Neural cell (in vitro differentiated cells): ENCODE measurements around the gene GAD2. TPM values are rescaled to one million over a fixed set of nuclear protein-coding genes. Genes with fewer than 3 reads are reported as not detected.

ENCODE experiments used
- H2AFZ ChIP-seq: fragments of 200-600, 300-800 bp; sonication (generic), shearing (Covaris generic); 2 replicates; pipeline ENCODE4 v1.6.0; 2014; ENCODE audit warnings: low read depth, mild to moderate bottlenecking, antibody characterized with exemption, low read length, moderate library complexity
- H3F3A ChIP-seq: fragments of 200-600 bp; shearing (Covaris generic); 2 replicates; pipeline ENCODE4 v1.6.1; 2016; ENCODE audit warnings: mild to moderate bottlenecking, moderate library complexity, mixed read lengths, antibody characterized with exemption, low read length; ENCODE audit not compliant: insufficient read depth, poor library complexity, severe bottlenecking
- H3K27ac ChIP-seq: fragments of 200-600, 300-800 bp; sonication (generic), shearing (Covaris generic); 2 replicates; pipeline ENCODE4 v1.5.1; 2014; ENCODE audit warnings: mild to moderate bottlenecking, low read length, moderate library complexity
- H3K27me3 ChIP-seq: fragments of 300-800, 200-600 bp; sonication (generic), shearing (Covaris generic); 2 replicates; pipeline ENCODE4 v1.6.0; 2014; ENCODE audit warnings: mild to moderate bottlenecking, low read depth, low read length, moderate library complexity; ENCODE audit not compliant: insufficient read depth
- H3K36me3 ChIP-seq: fragments of 300-800, 200-600 bp; sonication (generic), shearing (Covaris generic); 2 replicates; pipeline ENCODE4 v1.5.1; 2014; ENCODE audit warnings: mild to moderate bottlenecking, antibody characterized with exemption, low read length, moderate library complexity; ENCODE audit not compliant: insufficient read depth
- H3K4me2 ChIP-seq: fragments of 300-800, 200-600 bp; sonication (generic), shearing (Covaris generic); 2 replicates; pipeline ENCODE4 v1.6.0; 2014; ENCODE audit warnings: mild to moderate bottlenecking, low read length
- H3K4me3 ChIP-seq: fragments of 300-800, 200-600 bp; sonication (generic), shearing (Covaris generic); 2 replicates; pipeline ENCODE4 v1.5.1; 2014; ENCODE audit warnings: mild to moderate bottlenecking, low read length, moderate library complexity
- H3K79me2 ChIP-seq: fragments of 200-600 bp; shearing (Covaris generic); replicated peaks from 2 replicates; pipeline ENCODE4 v1.6.0; 2014; ENCODE audit warnings: mild to moderate bottlenecking, low read length, moderate library complexity; ENCODE audit not compliant: insufficient read depth
- H3K9ac ChIP-seq: fragments of 300-800, 200-600 bp; sonication (generic), shearing (Covaris generic); 2 replicates; pipeline ENCODE4 v1.6.1; 2016; ENCODE audit warnings: mild to moderate bottlenecking, low read length, mixed read lengths
- H3K9me2 ChIP-seq: fragments of 200-600 bp; shearing (Covaris generic); 2 replicates; pipeline ENCODE4 v1.6.1; 2016; ENCODE audit warnings: mild to moderate bottlenecking, low read length, mixed read lengths; ENCODE audit not compliant: insufficient read depth
- H3K9me3 ChIP-seq: fragments of 200-600, 300-800 bp; sonication (generic), shearing (Covaris generic); 2 replicates; pipeline ENCODE4 v1.6.1; 2016; ENCODE audit warnings: mild to moderate bottlenecking, mixed run types, low read length, moderate library complexity, mixed read lengths
- H4K20me1 ChIP-seq: fragments of 200-600 bp; shearing (Covaris generic); 2 replicates; pipeline ENCODE4 v1.6.1; 2016; ENCODE audit warnings: mild to moderate bottlenecking, mixed run types; ENCODE audit not compliant: insufficient read depth
- EP300 ChIP-seq: fragments of 450-650 bp; conservative IDR thresholded peaks from 2 replicates; pipeline ENCODE4 v1.6.1; 2014; ENCODE audit warnings: antibody characterized with exemption, mild to moderate bottlenecking, moderate library complexity; ENCODE audit not compliant: poor library complexity, severe bottlenecking
- EZH2 ChIP-seq: fragments of 200-600, 300-800 bp; shearing (Covaris generic), sonication (generic); IDR thresholded peaks from 2 replicates; pipeline ENCODE4 v1.6.1; 2014; ENCODE audit warnings: antibody characterized with exemption, low read length, borderline replicate concordance, mild to moderate bottlenecking; ENCODE audit not compliant: insufficient read depth, poor library complexity, severe bottlenecking
- MXI1 ChIP-seq: fragments of 450-650 bp; conservative IDR thresholded peaks from 2 replicates; pipeline ENCODE4 v1.6.1; 2014; ENCODE audit warnings: antibody characterized with exemption, mild to moderate bottlenecking; ENCODE audit not compliant: poor library complexity, severe bottlenecking
- POLR2AphosphoS5 ChIP-seq: IDR thresholded peaks from 2 replicates; pipeline ENCODE4 v1.6.1; 2012
- RAD21 ChIP-seq: fragments of 450-650 bp; conservative IDR thresholded peaks from 2 replicates; pipeline ENCODE4 v1.6.1; 2014; ENCODE audit warnings: antibody characterized with exemption, mild to moderate bottlenecking, moderate library complexity
- REST ChIP-seq: IDR thresholded peaks from 2 replicates; pipeline ENCODE4 v1.6.1; 2012; ENCODE audit warnings: borderline replicate concordance
- SMC3 ChIP-seq: fragments of 450-650 bp; conservative IDR thresholded peaks from 2 replicates; pipeline ENCODE4 v1.6.1; 2014; ENCODE audit warnings: antibody characterized with exemption, mild to moderate bottlenecking, moderate library complexity; ENCODE audit not compliant: poor library complexity
- TAF1 ChIP-seq: IDR thresholded peaks from 2 replicates; pipeline ENCODE4 v1.6.1; 2012; ENCODE audit warnings: low read depth
- polyA plus RNA-seq: library from polyadenylated mRNA; depleted of rRNA; stranded (reverse); fragments of >200 nt; gene quantifications from 2 replicates; pipeline ENCODE4 v1.2.3, GENCODE V29; 2014
- TF ChIP-seq, protein P1 (sequence below): fragments of 450-650 bp; IDR thresholded peaks from 2 replicates; pipeline ENCODE4 v1.5.1; 2014; ENCODE audit warnings: antibody characterized with exemption, mild to moderate bottlenecking, moderate library complexity; ENCODE audit not compliant: poor library complexity, severe bottlenecking

Gene GAD2
- polyA plus RNA-seq, 1 donor from 2014 or later: 192 TPM

DNA sequence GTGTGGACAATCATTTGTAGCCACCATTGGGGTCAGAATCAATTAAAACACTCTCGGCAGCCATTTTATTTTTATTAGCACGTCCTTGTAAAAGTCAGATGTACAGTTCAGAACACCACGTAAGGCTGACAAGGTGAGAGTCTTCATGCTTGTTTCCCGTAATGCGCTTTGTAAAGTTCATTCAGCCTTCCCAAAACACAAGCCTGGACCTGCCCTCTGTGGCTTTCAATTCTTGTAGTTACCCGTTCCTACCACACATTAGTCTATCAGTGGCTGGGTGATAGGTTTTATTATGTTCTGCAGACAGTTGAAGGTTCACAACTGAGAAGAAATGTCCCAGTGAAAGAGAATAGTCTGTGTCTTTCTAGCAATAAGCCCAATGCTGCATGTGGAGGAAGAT lies 35.4 kb downstream of the GAD2 start:
- Histone ChIP-seq H3K27ac (no peak overlapping the region), H3K9me2 (no peaks in the 10 kb centered on the region), H3K9ac (no peak overlapping the region), H3K27me3 (no peaks in the 10 kb centered on the region), H3K36me3 (peaks cover 30% of the 10 kb centered on the region), H4K20me1 (no peaks in the 10 kb centered on the region), H3K9me3 (no peaks in the 10 kb centered on the region), H3F3A (no peaks in the 10 kb centered on the region), H3K79me2 (no peaks in the 10 kb centered on the region), H3K4me2 (no peak overlapping the region), H3K4me3 (no peak overlapping the region), H2AFZ (no peak overlapping the region)
- TF ChIP-seq EP300: no peak
- no peak for TF ChIP-seq REST
- no peak for TF ChIP-seq TAF1
- no peak for TF ChIP-seq MXI1
- TF ChIP-seq, protein P1, sequence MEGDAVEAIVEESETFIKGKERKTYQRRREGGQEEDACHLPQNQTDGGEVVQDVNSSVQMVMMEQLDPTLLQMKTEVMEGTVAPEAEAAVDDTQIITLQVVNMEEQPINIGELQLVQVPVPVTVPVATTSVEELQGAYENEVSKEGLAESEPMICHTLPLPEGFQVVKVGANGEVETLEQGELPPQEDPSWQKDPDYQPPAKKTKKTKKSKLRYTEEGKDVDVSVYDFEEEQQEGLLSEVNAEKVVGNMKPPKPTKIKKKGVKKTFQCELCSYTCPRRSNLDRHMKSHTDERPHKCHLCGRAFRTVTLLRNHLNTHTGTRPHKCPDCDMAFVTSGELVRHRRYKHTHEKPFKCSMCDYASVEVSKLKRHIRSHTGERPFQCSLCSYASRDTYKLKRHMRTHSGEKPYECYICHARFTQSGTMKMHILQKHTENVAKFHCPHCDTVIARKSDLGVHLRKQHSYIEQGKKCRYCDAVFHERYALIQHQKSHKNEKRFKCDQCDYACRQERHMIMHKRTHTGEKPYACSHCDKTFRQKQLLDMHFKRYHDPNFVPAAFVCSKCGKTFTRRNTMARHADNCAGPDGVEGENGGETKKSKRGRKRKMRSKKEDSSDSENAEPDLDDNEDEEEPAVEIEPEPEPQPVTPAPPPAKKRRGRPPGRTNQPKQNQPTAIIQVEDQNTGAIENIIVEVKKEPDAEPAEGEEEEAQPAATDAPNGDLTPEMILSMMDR: no peak
- TF ChIP-seq EZH2: no peak
- no peak for TF ChIP-seq RAD21
- TF ChIP-seq SMC3: no peak
- no peak for TF ChIP-seq POLR2AphosphoS5

DNA sequence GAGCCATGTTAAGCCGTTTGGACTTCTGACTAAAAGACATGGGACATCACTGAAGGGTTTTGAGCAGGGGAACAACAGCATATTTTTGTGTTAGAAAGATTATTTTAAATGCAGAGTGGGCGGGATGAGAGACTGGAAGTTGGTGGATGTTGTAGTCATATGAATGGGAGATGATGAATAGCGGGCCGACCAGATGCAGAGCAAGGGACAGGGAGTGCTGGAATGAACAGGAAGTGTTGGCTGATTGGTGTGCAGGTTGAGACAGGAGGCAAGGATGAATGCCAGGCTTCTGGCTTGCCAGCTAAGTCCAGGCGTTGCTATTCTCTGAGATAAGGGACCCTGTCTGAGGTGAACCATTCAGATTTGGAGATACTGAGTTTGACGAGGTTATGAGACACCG lies 38.0 kb downstream of the GAD2 start:
- no peak overlapping the region for H3K27ac ChIP-seq
- no peaks in the 10 kb centered on the region for H3K9me2 ChIP-seq
- no peaks in the 10 kb centered on the region for H3K79me2 ChIP-seq
- H3K4me3 ChIP-seq: no peak overlapping the region
- no peaks in the 10 kb centered on the region for H3F3A ChIP-seq
- no peaks in the 10 kb centered on the region for H3K27me3 ChIP-seq
- no peaks in the 10 kb centered on the region for H4K20me1 ChIP-seq
- H3K9me3 ChIP-seq: no peaks in the 10 kb centered on the region
- no peak overlapping the region for H3K9ac ChIP-seq
- peaks cover 18% of the 10 kb centered on the region for H3K36me3 ChIP-seq
- no peak for TF ChIP-seq EP300
- TF ChIP-seq MXI1: no peak
- no peak for TF ChIP-seq REST
- no peak for TF ChIP-seq EZH2
- no peak for TF ChIP-seq RAD21
- TF ChIP-seq SMC3: no peak
- TF ChIP-seq TAF1: no peak
- TF ChIP-seq POLR2AphosphoS5: no peak
- TF ChIP-seq, protein P1: no peak
- H3K4me2 ChIP-seq: no peak overlapping the region
- no peak overlapping the region for H2AFZ ChIP-seq
